GM19395 (cell line): ENCODE results near the gene GPD2.

ENCODE experiments used
- ATAC-seq: cut with Tn5 transposase; IDR thresholded peaks from one replicate; pipeline ENCODE4 v1.9.1; 2021; ENCODE audit warnings: mild to moderate bottlenecking, moderate library complexity; ENCODE audit not compliant: unreplicated experiment

The GPD2 gene

GRCh38 chr2:156435718-156436496 lies at the start of gene GPD2:
Gene GPD2, plus strand, starts transcription at chr2:156436379. Its CDS starts 39,727 bp downstream, at chr2:156476106.
- ATAC-seq = peak; percentile 57

- no peak for ATAC-seq
These were observed 42.0 kb upstream of the GPD2 start for GRCh38 chr2:156394033-156394741.

GRCh38 chr2:156396126-156396525 lies 40.1 kb upstream of the GPD2 start:
- peak; percentile 31 for ATAC-seq

GRCh38 chr2:156397229-156397628 lies 39.0 kb upstream of the GPD2 start:
- no peak for ATAC-seq

- no peak for ATAC-seq
These were observed 38.0 kb upstream of the GPD2 start for GRCh38 chr2:156398176-156398575.

- ATAC-seq = no peak
These were observed 36.8 kb upstream of the GPD2 start for GRCh38 chr2:156399224-156399949.

- ATAC-seq = peak; percentile 49
These were observed 36.1 kb upstream of the GPD2 start for GRCh38 chr2:156399950-156400705.

GRCh38 chr2:156400706-156401678 lies 35.2 kb upstream of the GPD2 start:
- peak; percentile 72 for ATAC-seq

GRCh38 chr2:156401861-156402260 lies 34.3 kb upstream of the GPD2 start:
- no peak for ATAC-seq

- no peak for ATAC-seq
These were observed 30.6 kb upstream of the GPD2 start for GRCh38 chr2:156405586-156405985.

- no peak for ATAC-seq
These were observed 24.3 kb upstream of the GPD2 start for GRCh38 chr2:156411835-156412234.

GRCh38 chr2:156421851-156422250 lies 14.3 kb upstream of the GPD2 start:
- no peak for ATAC-seq

- no peak for ATAC-seq
These were observed 12.4 kb upstream of the GPD2 start for GRCh38 chr2:156423674-156424282.

GRCh38 chr2:156427074-156427473 lies 9.1 kb upstream of the GPD2 start:
- no peak for ATAC-seq

GRCh38 chr2:156429211-156429610 lies 7.0 kb upstream of the GPD2 start:
- no peak for ATAC-seq

GRCh38 chr2:156430236-156430979 lies 5.8 kb upstream of the GPD2 start:
- ATAC-seq = peak; percentile 18

GRCh38 chr2:156430980-156431358 lies 5.2 kb upstream of the GPD2 start:
- peak; percentile 71 for ATAC-seq

- ATAC-seq = no peak
These were observed 1.5 kb upstream of the GPD2 start for GRCh38 chr2:156434461-156435291.
